ENCODE data around the gene MTG2.

Gene MTG2, protein sequence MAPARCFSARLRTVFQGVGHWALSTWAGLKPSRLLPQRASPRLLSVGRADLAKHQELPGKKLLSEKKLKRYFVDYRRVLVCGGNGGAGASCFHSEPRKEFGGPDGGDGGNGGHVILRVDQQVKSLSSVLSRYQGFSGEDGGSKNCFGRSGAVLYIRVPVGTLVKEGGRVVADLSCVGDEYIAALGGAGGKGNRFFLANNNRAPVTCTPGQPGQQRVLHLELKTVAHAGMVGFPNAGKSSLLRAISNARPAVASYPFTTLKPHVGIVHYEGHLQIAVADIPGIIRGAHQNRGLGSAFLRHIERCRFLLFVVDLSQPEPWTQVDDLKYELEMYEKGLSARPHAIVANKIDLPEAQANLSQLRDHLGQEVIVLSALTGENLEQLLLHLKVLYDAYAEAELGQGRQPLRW

DNA sequence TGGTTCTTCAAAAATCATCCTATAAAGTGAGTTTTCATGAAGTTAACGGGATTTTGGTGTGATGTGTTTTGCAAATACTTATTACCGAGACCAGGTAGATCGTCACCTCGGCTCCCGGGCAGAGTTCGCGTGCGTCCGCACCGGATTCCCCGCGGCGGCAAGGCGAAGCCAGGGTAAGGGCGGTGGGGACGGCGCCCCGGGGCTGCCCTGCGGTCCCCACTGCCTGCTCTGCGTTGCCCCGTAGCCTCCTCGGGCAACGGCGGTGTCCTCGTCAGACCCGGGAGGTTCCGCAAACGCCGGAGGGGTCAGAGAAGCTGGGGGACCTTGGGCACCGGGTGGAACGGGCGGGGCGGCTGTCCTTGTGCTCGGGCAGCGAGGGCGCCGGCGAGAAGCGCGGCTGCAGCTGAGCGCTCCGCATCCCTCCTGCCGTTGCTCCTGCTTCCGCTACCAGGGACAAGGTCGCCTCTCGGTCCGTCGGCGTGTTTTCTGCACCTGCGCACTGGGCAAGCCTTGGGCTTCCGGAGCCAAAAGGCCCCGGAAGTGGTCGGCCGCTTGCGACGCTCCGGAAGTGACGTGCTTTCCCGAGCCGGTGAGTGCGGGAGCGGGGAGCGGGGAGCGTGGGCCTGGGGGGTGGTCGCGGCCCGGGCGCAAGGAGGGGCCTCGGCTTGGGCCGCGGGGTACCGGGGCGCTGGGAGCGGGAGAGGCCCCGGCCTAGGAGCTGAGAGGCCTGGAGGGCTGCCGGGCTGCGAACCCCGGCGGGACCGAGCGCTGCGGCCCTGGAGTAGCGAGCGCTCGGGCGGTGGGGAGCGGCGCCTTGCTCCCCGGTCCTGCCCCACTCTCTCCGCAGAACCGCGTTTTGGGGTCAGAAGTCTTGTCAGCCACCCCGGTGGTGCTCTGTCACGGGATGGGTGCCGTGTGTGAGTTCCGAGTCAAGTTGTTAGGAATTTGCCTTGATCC is at the start of gene MTG2:
Gene MTG2, plus strand, starts transcription at position 560 of the 957 bp plus-strand sequence. CDS start 10,393 bp downstream, outside the sequence.
- DNase-seq, result peak; percentile 90

DNA sequence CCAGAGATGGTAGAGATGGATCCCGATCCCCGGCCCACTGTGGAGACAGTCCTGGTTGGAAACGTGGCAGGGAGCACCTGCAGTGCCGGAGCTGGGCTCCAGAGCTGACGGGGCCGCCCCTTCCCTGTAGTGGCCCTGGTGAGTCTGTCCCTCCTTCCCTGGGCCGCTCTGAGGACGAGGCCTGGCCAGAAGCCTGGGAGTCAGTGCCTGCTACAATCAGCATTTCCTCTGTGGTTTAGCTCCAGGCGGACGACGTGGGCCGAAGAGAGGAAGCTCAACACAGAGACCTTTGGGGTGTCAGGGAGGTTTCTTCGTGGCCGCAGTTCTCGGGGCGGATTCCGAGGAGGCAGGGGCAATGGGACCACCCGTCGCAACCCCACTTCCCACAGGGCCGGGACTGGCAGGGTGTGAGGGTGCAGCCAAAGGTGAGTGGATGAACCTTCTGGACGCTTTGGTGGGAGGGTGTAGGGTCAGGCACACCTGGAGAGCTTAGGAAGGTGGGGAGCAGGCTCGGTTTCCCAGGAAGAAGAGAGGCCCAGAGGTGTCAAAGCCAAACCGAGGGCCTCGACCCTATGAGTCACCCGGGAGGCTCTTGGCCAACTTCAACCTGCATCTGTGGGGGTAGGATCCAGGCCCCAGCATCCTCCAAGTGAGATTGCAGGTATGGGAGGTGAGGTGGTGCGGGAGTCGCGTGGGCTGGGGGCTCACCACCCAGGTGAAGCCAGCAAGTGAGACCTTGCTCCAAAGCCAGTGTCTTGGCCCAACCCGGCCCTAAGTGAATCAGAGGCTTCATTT is 49.6 kb upstream of the MTG2 start:
- no peak for DNase-seq

DNA sequence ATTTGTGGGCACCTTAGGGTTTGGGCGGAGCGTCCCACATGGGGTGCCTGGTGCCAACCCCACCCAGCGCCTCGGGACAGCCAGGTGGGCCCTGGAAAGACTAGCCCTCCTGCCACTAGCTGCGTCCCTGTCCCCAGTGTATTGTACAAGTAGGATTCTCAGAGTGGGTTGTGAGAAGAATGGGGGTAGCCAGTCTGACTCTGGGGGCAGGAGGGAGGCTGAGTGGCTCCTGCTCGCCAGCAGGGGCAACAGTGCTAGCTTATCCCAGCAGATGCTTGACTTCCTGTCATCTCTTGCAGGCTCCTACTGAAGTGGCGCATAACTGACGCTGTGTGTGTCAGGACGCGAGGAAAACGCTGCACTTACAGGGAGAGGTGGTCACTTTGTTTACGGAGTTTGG is 49.0 kb upstream of the MTG2 start:
- no peak for DNase-seq

DNA sequence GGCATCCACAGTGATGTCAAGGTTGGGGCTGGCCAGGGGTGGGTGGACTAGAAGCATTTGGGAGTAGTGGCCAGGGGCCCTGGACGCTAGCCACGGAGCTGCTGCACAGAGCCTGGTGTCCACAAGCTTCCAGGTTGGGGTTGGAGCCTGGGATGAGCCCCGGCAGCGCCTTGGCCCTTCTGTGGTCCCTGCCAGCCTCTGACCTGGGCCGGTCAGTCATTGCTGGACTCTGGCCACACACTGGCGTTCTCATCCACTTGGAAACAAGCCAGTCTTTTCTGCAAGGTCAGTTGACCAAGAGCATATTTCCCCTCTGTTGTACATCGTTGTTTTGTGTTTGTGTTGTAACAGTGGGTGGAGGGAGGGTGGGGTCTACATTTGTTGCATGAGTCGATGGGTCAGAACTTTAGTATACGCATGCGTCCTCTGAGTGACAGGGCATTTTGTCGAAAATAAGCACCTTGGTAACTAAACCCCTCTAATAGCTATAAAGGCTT is 48.0 kb upstream of the MTG2 start:
- DNase-seq, result no peak

DNA sequence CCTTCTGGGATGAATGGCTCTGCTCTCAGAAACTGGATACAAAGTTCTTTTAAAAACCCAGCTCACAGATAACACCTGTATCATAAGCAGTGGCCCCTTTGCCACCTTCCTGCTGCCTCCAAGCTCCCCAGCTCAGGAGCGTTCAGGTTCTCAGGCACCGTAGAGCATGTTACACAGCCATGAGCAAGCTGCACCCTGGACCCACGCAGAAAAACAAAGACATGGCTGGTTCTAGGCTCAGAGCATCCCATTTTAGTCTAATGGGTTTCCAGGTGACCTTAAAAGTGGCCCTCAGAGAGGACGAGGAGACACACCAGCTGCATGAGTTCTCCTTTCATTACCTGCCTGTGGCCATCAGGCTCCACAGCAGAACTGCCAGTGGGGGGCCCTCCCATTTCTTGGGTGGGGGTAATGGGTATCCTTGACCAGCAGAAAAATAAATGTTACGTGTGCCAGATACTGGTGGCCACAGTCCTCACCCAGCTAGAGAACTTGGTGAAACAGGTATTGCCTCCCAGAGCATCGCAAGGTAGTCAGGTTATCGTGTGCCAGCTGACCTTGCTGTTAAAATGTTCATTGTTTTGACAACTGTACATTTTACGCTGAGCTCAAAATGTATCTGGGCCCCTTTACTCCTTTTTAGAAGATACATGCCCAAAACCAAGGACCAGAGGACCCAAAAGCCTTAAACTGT is 47.1 kb upstream of the MTG2 start:
- no peak for DNase-seq

DNA sequence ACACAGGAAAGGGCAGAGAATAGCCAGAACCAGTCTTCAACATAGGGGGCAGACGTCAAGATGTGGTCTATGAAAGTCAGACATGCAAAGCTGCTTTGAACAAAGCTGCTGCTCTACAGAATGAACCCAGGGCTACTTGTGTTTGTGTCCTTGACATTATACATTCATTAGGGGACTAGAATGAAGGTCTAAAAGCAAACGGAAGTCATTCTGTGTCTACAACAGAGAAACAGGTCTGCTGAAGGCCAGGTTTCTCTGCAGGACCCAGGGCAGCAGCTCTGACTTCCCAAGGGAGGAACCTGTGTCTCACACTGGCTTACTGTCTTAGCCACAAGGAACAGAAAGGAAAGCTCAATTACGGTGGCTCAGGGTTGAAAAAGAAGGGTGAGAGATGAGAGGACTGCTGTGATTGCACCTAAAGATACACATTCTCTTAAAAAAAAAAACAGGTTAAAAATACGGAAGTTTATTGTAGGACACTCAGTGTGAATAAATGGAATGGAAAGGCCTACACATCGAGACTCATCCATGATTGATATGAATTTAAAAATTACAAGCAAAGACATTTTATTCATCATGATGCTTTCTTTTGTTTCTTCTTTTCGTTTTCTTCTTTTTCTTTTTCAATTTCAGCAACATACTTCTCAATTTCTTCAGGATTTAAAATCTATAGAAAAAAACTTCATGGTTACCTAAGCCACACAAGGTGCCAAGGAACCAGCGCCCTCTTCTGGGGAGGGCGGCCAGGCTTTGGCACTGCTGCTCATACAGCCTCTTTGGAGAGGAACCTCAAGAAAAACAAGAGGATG is 46.3 kb upstream of the MTG2 start:
- DNase-seq, result peak; percentile 79

DNA sequence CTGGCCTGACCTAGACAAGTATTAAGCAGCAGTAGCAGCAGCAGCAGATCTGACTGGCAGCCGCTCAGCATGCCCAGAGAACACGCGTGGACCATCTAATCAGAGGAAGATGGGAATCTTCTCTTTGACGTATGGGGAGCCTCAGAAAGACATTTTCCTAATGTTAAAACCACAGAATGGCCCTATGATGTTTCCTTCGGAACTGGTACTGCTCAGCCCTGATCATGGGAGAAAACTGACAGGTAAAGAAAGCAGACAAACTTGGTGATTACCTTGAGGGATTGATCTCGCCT is 45.8 kb upstream of the MTG2 start:
- DNase-seq, result no peak

DNA sequence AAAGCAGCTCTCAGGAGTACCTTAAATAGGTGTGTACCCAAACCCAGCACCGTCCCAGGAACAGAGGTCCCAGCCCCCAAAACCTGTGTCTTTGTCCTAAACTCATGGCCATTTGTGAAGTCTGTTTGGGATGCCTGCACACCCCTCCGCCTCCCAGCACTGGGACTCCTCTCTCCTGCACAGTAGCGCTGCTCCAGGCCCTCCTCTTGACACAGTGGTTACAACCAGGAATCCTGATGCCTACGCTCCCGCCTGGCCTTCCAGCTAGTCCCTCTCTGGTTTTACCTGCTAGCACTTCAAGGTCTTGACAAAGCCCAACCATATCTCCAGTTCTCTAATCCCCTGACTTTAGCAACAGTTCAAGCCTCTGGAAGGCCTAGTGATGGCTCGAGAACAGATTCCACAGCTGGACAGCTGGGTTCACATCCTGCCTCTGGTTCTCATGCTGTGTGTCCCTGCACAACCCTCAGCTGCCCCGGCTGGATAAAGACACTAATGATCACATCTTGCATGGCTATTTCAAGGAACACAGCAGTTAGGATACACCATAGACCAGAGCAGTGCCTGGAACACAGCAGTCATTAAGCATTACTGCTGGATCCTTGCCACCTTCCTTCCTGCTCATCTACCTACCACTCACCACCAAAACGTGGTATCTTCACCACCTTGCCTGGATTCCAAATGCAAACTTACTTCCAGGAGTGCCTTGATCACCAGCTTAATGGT is 45.2 kb upstream of the MTG2 start:
- DNase-seq, result no peak

DNA sequence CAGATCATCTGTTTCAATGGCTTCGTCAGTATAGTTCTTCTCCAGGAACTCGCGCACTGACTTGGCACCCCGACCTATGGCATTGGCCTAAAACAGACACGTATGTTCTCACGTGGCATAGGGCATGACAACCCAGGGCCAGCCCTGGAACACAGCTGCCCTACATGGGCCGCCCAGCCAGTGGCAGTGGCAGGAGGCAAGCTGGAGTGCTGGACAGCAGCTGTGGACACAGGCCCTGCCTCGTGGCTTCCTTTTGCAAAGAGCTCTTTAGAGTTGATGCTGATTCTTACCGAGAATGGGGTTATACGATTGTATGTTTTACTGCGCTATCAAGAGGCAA is 44.7 kb upstream of the MTG2 start:
- no peak for DNase-seq

DNA sequence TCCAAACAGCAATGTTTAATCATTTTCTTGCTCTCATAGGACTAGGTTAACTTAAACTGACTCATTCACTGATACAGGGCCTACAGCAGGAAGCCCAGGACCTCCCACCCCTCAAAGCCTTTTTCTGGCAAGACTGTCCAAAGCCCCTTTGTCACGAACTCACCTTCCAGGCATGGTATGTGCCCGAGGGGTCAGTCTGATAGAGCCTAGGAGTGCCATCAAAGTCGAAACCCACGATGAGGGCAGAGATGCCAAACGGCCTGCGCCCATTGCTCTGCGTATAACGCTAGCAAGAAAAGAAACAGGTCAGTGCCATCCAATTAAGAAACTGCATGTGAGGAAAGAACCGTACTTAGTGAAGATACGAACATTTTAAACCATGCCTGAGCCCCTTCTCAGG is 43.9 kb upstream of the MTG2 start:
- DNase-seq, result no peak

DNA sequence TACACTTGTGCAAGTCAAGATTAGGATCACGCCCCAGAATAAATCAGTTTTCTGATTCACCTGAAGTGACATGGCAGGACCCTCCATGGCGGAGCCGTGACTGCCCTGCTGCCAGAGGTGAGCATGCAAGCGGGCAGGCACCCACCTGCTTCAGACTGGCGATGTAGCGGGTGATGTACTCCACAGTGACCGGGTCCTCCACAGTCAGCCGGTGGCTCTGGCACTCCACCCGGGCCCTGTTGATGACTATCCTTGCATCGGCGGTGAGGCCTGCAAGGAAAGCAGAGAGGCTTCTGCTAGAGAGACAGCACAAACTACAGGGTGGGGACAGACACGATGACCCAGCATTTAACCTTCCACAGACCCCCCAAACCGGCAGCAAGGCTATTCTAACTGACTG is 43.2 kb upstream of the MTG2 start:
- DNase-seq, result no peak

DNA sequence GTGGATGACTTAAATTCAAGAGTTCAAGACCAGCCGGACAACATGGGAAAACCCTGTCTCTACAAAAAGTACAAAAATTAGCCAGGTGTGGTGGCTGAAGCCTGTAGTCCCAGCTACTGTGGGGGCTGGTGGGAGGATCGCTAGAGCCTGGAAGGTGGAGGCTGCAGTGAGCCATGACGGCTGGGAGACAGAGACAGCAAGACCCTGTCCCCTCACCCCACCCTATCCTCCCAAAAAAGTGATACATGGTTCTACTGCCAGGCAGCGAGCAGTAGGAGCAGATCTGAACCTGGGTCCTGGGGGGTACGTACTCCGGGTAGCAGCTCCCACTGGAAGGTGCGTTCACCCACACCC is 41.8 kb upstream of the MTG2 start:
- DNase-seq, result no peak

DNA sequence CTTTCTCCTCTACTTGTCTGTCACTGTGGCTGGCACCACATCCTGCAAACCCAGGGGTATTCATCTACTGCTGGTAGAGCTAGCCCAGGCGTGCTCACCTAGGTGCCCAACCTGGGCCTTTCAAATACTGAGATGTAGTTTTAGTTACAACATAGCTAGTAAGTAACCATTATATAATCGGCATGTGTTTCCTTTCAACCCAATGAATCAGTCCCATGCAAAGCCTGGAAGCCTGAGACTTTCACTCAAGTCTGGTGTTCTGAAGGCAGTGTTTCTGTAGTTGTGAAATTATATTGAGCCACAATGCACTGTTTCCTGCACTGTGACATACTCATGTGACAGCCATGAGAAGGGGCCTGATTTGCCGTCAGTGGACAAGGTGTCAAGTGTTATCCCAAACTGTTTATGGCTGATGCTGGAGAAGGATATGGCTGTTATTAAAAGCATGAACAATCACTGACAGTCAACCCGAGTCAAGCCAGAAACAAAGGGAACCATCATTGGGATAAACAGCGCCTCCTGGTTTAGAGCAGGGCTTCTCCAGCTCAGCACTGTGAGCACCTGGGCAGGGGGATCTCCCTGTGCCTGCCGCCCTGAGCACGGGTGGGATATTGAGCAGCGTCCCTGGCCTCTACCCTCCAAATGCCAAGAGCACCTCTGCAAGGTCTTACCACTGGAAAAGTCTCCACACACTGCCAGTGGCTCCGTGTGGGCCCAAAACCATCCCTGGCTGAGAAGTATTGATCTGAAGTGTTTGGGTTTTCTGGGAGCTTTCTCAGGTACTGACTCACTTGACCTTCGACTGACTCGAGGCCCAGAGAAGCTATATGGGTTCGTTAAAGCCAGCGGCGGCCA is 41.2 kb upstream of the MTG2 start:
- no peak for DNase-seq

DNA sequence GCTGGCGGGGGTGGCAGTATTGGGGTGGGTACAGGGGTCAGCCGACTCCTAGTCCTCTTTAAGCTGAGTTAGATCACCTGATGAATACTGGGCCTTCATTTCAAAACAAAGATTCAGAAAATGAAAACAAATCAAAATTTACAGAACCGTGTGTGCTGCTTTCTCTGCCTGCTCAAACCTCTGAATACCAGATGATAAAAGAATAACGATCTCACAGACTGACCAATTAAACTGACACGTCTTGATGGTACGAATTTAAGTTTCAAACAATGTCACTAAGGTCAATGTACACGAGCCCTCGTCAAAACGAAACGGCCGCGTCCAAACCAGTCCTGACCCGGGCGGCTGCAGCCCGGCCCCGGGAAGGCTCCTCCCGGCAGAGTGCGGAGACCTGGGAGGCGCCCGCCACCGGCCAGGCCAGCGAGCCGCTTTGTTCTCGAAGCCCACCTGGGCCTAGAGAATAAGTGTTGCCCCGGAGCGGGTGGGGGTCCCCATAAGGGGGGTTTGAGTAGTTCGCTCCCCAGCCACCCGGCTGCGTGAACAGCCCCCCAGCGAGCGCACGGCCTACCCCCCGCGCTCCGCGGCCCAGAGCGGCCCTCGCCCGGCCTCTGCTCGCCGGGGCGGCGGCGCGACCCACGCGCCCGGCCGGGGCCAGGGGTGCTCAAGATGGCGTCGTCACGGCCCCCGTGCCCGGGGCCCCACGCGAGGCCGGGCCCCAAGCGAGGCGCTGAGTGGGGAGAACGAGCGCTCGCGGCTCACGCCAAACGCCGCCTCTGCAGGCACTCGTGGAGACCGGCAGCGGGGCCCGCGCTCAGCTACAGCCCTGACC is 40.4 kb upstream of the MTG2 start:
- no peak for DNase-seq

DNA sequence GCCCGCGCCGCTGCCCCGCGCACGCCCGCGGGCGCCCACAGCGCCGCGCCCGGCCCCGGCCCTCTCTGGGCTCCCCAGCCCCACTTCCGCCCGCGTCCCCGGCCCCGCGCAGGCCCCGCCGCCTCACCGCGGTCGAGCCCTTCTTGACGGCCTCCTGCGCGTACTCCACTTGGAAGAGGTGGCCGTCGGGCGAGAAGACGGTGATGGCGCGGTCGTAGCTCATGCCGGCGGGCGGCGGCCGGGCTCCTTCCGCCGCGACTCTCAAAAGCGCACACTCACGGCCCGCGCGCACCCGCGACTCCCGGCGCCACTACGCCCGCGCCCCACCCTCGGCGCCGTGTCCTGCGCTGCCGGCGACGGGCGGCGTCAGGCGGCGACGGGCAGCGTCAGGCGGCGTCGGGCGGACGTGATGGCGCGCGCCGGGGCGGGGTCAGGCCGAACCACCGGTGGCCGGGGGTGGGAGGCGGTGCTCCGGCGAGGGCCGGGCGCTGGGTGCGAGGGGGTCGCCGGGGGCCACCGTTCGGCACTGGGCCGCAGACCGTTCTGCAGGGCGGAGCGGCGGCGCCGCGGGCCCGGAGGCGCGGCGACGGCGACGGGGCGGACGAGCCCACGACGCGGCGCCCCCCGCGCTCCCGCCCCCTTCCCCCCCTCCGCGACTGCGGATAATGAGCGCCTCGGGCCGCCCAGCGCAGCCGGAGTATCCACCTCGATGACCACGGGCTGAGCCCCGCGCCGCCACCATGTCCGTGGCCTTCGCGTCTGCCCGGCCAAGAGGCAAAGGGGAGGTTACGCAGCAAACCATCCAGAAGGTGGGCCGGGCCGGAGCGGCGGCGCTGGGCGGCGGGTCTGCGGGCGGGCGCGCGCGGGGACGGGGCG is 39.5 kb upstream of the MTG2 start, which contains the start of the genes PSMA7 and SS18L1:
Gene PSMA7, minus strand, starts transcription at position 314 of the 876 bp plus-strand sequence. Its CDS starts 91 bp downstream, at position 223.
Gene SS18L1, plus strand, starts transcription at position 689 of the 876 bp plus-strand sequence. Its CDS starts 52 bp downstream, at position 741.
- DNase-seq, result peak; percentile 89

DNA sequence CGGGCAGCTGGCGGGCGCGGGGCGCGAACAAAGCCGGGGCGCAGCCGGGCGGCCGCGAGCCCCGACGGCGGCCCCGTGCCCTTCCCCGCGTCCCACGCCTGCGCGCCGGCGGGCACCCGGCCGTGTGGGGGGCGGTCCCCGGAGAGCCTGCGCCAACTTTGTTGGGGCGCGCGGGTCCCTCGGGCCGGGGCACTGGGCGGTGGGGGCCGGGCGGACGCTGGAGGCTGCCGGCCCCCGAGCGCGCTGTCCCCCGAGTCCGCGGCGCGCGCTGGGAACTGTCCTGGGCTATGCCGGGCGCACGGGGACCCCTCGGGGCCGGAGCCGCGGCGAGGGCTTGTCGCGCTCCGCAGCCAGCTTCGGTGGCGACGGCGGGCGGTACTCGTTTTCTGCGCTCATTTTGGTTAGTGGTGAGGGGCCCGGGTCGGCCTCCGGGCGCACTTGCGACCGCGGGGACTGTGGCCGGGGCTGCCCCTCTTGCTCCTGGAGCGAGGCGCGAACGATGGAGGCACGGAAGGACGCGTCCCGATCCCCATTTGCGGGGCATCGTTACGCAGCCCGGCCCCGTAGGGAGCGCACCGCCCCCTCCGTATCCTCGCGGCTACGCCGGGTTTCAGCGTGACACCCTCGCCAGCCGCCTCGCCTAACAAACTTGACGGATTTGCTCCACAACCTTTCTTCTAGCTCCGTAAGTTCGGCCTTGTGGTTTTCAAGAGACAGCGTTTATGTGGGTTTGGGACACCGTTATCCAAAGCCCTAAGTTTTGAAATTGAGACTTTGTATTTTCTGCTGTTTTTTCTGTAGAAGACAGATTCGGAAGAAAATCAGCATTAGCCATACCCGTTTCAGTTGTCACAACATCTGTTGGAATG is 38.6 kb upstream of the MTG2 start:
- peak; percentile 68 for DNase-seq

DNA sequence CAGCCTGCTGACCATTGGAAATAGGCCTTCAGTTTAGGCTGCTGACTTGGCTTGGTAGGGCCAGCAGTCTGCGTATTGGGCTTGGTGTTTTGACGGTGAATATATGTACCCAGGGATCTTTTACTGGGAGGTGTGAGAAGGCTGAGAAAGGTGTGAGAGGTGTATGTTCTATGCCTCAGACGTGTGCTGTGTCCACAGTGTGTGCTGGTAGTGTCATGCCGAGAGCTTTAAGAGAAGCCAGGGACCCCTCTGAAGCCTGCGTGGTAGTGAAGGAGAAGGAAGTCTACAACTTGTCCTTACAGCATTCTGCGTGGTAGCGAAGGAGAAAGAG is 37.2 kb upstream of the MTG2 start:
- DNase-seq, result no peak
